GM15510 (cell line): Measurements from ENCODE around the gene TSFM.

Experiments used
- POLR2A ChIP-seq: IDR thresholded peaks from 3 replicates; pipeline ENCODE4 v1.6.1; 2011; ENCODE audit warnings: borderline replicate concordance; ENCODE audit not compliant: insufficient read length; ENCODE audit errors: extremely low read depth

TSFM gene

DNA sequence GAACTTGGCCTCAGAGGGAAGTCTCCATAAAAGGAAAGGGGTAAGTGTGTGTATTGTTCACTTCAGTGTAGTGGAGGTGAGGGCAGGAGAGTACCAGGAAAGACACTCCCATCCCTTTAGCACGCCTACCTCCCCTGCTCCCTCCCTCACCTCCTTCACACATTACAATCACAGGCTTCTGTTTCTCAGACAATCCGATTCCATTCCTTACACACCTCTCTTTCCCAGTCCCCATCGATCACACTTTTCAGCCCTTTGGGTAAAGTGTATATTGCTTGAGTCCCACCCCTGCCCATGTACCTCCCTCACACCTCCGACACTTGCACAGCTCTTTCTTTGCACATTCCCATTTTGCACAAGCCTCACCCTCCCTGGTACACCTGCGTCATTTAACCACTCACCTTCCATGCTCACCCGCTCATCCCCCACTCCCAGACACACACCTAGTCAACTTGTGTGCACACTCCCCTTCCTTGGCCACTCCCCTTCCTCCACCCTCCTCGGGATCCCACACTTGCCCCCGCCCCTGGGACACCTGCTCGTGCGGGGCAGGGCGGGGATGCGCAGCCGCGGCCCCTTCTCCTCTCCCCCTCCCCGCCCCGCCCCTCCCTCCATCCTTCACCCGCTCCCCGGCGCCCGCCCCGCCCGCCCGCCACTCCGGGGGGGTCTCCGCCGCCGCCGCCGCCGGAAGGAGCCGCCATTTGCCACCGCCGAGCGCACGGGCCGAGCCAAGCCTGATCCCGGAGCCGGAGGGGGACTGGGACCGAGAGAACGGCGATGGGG, 28.0 kb upstream of the TSFM start, which contains the start of gene MARCHF9:
MARCHF9 (plus strand) TSS at position 693 of the 783 bp plus-strand sequence. CDS start 426 bp downstream, outside the sequence.
- TF ChIP-seq POLR2A = peak; percentile 34

DNA sequence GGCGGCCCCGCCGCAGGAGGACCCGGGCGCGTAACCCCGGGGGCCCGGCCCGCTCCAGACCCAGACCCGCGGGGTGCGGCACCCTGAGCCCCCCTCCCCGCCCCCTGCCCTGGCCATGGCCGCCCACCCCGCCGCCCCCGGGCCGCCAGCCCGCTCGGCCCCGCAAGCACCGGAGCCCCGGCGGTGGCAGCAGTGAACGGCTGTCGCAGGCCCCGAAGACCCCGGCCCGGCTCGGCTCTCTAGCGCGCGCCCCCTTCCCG, 27.5 kb upstream of the TSFM start:
- TF ChIP-seq POLR2A = no peak

DNA sequence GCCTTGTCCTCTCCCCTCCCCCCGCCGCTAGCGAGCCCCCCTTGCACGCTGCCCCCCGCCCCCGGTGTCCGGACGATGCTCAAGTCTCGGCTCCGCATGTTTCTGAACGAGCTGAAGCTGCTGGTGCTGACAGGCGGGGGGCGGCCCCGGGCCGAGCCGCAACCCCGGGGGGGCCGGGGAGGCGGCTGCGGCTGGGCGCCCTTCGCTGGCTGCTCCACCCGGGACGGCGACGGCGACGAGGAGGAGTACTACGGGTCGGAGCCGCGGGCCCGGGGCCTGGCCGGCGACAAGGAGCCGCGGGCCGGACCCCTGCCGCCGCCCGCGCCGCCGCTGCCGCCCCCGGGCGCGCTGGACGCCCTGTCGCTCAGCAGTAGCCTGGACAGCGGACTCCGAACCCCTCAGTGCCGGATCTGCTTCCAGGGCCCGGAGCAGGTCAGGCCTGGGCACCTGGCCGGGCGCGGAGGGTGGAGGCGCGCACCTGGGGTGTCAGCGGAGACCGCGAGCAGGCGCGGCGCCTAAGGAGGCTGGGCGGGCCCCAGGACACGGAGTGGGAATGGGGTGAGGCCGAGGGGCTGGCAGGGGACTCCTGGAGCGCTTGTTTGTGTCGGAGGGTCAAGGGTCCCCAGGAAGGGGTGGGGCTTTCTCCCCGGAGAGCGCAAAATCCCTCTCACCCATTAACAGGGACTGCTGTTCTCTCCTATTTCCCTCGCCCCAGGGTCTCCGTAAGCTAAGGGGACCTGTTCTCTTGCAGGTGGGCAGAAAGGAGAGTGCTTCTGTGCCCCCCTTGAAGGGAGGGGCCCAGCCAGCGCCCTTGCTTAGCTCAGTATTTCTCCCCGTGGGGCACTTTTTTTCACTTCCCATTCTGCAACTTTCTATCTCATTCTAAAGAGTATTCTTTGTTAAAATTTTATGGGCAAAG, 26.9 kb upstream of the TSFM start:
- no peak for TF ChIP-seq POLR2A

DNA sequence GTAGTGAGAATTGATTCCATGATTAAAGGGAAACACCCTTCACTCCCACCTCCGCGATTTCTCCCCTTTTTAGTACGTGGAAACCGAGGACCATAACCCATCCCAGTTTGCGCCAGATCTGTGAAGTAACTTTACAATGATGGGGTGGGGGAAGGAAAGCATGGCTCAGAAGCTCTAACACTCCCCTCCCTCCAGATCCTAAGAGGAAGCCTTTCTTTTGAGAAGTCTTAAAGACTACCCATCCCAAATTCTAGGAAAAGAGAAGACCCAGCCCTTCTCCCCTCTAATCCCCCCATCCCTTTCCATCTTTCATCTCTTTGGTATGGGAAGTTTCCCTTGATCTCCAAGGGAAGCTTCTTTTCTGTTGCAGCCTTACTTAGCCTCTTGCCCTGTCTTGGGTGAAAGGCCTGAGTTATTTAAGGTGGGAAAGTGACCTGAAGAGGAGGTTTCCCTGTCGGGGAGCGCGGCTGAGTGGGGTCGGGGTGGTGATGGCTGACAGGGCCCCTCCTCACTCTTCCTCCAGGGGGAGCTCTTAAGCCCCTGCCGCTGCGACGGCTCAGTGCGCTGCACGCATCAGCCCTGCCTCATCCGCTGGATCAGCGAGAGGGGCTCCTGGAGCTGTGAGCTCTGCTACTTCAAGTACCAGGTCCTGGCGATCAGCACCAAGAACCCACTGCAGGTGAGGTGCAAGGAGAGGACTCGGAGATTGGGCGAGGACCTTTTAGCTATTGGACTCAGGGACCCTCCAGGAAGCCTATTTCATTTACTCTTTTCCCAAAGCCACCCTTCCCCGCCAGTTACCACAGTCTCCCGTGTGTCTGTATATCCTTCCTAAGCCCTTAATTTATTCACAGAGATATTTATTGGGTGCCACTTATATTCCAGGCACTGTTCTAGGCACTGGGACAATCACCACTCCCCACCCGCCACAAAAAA, 25.9 kb upstream of the TSFM start:
- TF ChIP-seq POLR2A = no peak

DNA sequence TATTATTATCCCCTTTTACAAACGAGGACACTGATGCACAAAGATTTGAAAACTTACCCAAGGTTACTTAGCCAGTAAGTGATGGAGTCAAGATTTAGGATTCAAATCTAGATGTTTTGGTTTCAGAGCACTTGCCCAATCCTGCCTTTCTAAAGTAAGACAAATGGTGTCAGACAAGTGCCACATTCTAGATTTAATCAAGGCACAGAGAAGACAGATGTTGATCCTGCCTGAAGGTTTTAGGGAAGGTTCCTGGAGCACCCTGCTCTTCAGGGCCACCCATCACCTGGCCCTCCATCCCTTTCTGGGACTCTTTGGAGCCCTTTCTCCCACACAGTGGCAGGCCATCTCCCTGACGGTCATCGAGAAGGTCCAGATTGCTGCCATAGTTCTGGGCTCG, 24.8 kb upstream of the TSFM start:
- no peak for TF ChIP-seq POLR2A

DNA sequence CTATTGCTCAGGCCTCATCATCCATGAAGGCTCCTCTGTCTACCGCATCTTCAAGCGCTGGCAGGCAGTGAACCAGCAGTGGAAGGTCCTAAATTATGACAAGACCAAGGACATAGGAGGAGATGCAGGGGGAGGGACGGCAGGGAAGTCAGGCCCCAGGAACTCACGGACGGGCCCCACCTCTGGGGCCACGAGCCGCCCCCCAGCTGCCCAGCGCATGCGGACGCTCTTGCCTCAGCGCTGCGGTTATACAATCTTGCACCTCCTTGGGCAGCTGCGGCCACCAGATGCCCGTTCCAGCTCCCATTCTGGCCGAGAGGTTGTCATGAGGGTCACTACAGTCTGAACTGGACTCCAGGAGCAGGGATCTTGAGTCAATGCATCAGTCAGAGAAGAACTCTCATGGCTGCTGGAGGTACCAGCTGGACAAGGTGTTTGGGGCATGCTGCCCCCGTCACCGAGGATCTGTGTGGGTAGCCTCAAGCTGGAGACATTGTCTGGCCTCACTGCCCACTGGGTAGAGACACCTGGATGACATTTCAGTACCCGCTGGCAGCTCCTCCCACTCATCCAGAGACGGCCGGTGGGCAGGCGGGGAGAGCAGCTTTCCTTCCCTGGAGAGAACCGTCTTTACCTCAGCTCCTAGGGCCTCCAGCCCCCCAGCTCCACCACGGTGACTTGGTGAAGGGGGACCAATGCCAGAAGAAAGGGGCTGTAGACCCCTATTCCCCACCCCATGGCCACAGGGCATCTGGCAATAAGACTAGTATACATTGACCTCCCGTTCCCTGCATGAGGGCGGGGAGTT, 23.8 kb upstream of the TSFM start:
- no peak for TF ChIP-seq POLR2A

DNA sequence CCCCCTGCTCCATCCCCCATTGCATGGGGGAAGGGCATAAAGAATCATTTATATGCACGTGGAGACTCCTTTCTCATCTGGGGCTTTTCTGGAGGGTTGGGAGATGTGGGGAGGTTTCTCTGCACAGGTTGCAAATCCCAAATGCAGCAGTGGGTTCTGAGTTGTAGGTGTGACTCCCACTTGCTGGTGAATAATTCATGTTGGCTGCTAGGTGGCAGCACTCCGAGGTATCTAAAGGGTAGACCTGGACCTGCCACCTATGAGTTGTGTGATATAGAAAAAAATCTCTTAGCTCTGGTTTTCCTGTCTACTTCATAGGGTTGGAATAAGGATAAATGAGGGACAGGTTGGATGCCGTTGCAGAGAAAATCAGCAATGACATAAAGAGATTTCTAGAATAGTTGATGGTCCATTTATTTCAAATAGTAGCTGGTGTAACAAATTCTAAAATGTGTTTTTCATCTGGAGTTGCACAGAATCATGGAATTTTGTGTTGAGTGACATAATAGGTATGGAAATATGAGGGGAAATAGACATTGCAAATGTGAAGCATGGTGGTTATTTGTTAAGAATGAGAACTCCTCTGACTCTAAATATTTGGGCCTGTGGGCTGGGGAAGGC, 23.1 kb upstream of the TSFM start:
- no peak for TF ChIP-seq POLR2A

DNA sequence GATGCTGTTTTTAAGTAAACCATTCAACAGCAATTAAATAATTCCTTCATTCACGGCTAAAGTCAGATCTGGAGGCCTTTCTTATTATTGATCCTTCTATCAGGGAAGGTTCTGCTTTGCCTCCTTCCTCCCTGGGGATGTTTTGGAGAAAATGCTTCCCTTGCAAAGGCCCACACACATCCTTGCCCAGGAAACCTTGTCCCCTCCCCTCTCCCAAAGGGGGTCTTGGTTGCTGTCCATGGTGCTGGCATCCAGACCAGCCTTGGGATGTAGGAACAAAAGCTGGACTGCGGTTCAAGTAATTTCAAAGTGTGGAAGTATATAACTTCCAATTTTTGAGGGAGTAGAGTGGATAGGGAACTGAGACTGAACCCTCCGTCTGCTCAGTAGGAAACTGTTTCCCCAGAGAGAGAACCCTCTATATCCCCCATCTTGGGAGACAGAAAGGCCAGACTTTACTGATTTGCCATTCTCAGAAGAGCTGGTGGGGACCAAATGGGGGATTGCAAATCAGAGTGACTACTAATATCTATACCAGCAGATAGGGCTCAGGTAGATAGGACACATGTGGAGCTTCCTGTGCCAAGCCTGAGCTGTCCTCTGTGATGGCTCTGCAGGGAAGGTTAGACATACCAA, 22.1 kb upstream of the TSFM start:
- no peak for TF ChIP-seq POLR2A

DNA sequence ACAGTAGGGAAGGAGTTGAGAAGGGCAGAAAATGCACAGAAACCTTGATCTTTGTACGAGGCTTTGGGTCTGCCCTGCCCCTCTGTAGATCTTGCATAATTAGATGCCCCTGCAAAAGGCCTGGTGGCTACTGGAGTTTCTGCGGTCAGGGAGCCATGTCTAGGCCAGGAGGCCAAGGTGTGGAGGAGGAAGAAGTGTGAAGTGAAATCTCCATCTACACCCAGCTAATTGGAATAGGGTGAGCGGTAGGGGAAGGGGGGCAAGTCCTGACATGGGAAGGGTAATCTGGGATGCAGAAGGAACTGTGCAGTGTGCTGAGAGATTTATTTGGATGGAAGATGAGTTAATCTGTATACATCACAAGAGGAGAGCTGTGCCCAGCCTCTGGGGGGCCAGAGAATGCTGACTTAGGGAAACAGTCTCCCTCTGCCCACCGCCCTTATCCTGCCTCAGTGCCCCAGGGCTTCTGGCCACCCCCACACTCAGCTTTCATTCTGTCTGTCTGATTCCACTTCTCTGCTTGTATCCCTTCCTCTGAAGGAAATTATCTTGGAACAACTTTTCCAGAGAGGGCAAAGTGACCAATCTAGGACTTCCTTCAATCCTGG, 21.1 kb upstream of the TSFM start:
- no peak for TF ChIP-seq POLR2A

DNA sequence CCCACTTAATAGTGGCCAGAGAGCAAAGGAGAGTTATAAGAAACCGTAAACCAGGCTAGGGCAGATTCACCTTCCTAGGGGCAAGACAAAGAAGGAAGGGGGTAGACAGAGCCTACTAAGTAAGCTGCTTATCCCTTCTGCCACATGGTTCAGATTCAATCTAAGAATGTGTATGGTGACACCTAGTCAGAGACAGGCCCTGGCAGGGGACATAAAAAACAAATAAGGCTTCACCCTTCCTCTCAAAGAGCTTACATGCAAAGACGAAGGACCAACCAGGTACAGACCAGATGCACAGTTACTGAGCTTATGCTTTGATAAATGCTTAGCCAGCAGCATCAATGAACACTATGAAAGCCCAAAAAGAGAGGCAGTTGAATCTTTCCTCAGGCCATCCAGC, 20.1 kb upstream of the TSFM start:
- TF ChIP-seq POLR2A = no peak

DNA sequence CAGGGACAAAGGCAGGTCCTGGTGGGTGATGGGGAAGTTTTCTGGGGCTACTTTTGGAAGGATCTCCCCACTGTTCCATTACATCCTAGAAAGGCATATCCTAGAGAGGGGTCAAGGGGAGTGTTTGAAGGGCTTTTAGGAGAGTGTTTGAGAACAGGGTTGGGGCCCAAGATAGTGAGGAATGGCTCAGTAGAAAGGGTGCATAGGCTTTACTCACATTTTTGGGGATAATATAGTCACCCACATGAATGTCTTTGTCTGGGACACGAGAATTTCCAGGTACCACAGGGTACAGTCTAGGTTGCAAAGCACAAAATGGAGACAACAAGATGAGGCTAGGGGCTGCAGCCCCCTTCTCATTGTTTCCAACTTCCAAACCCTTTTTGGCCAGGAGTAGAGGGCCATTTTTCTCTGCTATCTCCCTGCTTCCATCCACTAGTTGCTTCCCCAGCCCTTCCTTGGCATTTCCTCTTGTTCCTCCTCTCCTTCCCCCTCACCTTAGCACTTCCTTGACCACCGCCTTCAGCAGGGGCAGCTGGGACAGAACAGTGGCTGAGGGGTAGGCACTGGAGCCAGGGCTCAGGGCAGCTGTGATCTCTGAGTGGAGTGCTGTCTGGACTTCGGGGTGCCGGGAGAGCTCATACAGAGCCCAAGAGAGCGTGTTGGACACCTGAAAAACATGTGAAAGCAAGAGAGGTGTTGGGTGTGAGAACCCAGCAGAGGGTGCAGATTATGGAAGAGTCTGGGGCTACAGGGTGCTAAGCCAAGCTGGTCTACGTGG, 18.5 kb upstream of the TSFM start:
- TF ChIP-seq POLR2A = no peak

DNA sequence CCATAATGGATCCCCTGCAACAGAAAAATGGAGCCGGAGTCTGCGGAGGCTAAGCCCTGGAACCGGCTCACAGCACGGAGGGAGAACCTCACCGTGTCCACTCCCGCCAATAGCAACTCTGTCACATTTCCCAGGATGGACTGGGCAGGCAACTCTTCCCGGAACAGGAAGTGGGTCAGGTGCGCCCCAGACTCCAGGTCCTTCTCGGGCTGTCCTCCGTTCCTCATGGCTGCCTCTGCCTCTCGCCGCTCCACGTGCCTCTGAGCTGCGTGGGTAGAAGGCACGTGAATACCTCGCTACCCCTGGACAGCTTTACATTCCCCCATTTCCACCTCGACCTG, 18.0 kb upstream of the TSFM start:
- TF ChIP-seq POLR2A = no peak
